Endothelial cell of umbilical vein (primary cell): ENCODE data around the gene TP53AIP1. TPM values are rescaled to one million over a fixed set of nuclear protein-coding genes. Genes with fewer than 3 reads are reported as not detected.

Experiments
- BruUV-seq: library from RNA; stranded (reverse); fragments of 400-500 nt; replicated peaks from 2 replicates; lab custom pipeline; 2021; lab: Mats Ljungman, UMichigan
- CTCF ChIA-PET: fragments of 300-600, 350-600 bp; sonication (Branson Sonifier 250); formaldehyde crosslinking; loops from one replicate; lab custom pipeline; 2021; ENCODE audit warnings: antibody characterized with exemption, inconsistent platforms; lab: Charles Lee
- POLR2A ChIA-PET: fragments of 300-600, 350-600 bp; sonication (Branson Sonifier 250); formaldehyde crosslinking; loops from one replicate; lab custom pipeline; 2021; ENCODE audit warnings: antibody characterized with exemption, inconsistent platforms; lab: Charles Lee
- DNase-seq: peaks from one replicate; pipeline ENCODE4 v3.0.0-alpha.2; 2011; ENCODE audit warnings: low read depth, low spot score
- FAIRE-seq: peaks from 2 replicates; lab custom pipeline; 2011; peaks lifted over from hg19 to GRCh38; lab: Jason Lieb, UNC
- H2AFZ ChIP-seq: 2 replicates; pipeline ENCODE4 v1.6.0; 2012; ENCODE audit warnings: low read depth, low read length, control low read depth, inconsistent platforms
- H3K27ac ChIP-seq: 2 replicates; pipeline ENCODE4 v1.5.1; 2011; ENCODE audit warnings: low read depth, mild to moderate bottlenecking, control low read depth, low read length, moderate library complexity; ENCODE audit not compliant: insufficient read depth
- H3K27me3 ChIP-seq, 2 experiments: 2 replicates each; pipeline versions ENCODE4 v1.6.0 to v1.6.1; 2011; ENCODE audit warnings: low read length in 2 of 2, mixed read lengths in 1 of 2; ENCODE audit not compliant: control insufficient read depth in 2 of 2, insufficient read depth in 2 of 2
- H3K36me3 ChIP-seq, 2 experiments: 2 replicates in 1 of 2; 3 replicates in 1 of 2; pipeline ENCODE4 v1.5.1; 2011; ENCODE audit warnings: low read length in 2 of 2, mild to moderate bottlenecking in 1 of 2, moderate library complexity in 1 of 2; ENCODE audit not compliant: control insufficient read depth in 2 of 2, insufficient read depth in 2 of 2; ENCODE audit errors: extremely low read depth in 1 of 2
- H3K4me1 ChIP-seq: 3 replicates; pipeline ENCODE4 v1.5.1; 2011; ENCODE audit warnings: mild to moderate bottlenecking, low read length; ENCODE audit not compliant: control insufficient read depth, insufficient read depth; ENCODE audit errors: extremely low read depth
- H3K4me2 ChIP-seq: 2 replicates; pipeline ENCODE4 v1.6.1; 2011; ENCODE audit warnings: low read length, control low read depth, mixed read lengths; ENCODE audit not compliant: insufficient read depth
- H3K4me3 ChIP-seq, 3 experiments: fragments of 200-600 bp in 1 of 3; sonication (generic), shearing (Covaris generic) in 1 of 3; replicated peaks in 1 of 3; 2 replicates each; pipeline ENCODE4 v1.5.1; 2011 to 2016; ENCODE audit warnings: control low read depth in 3 of 3, low read length in 3 of 3, mild to moderate bottlenecking in 2 of 3, inconsistent platforms in 1 of 3, low read depth in 1 of 3, moderate library complexity in 1 of 3; ENCODE audit not compliant: insufficient read depth in 1 of 3
- H3K79me2 ChIP-seq: 2 replicates; pipeline ENCODE4 v1.6.0; 2012; ENCODE audit warnings: low read length, inconsistent platforms; ENCODE audit not compliant: control insufficient read depth, insufficient read depth
- H3K9ac ChIP-seq: replicated peaks from 2 replicates; pipeline ENCODE3; 2011; ENCODE audit warnings: low read length, control low read depth; ENCODE audit not compliant: insufficient read depth; ENCODE audit errors: extremely low read depth
- H3K9me1 ChIP-seq: replicated peaks from 3 replicates; pipeline ENCODE4 v1.6.0; 2011; ENCODE audit warnings: mild to moderate bottlenecking, low read length; ENCODE audit not compliant: control insufficient read depth, insufficient read depth; ENCODE audit errors: extremely low read depth
- H3K9me3 ChIP-seq: replicated peaks from 2 replicates; pipeline ENCODE4 v1.5.1; 2012; ENCODE audit warnings: low read length, inconsistent platforms; ENCODE audit not compliant: control insufficient read depth, insufficient read depth
- H4K20me1 ChIP-seq: replicated peaks from 2 replicates; pipeline ENCODE3; 2011; ENCODE audit warnings: mild to moderate bottlenecking, low read length; ENCODE audit not compliant: control insufficient read depth, insufficient read depth; ENCODE audit errors: extremely low read depth
- CTCF ChIP-seq, 2 donors: IDR thresholded peaks; 1 replicate in 1 of 2; 2 replicates in 1 of 2; pipeline ENCODE4 v1.5.1; 2011; ENCODE audit warnings: low read length in 2 of 2, mild to moderate bottlenecking in 2 of 2, moderate library complexity in 2 of 2, control low read depth in 1 of 2, inconsistent platforms in 1 of 2, low read depth in 1 of 2; ENCODE audit not compliant: insufficient read depth in 1 of 2; ENCODE audit errors: extremely low read depth in 1 of 2
- EZH2 ChIP-seq: IDR thresholded peaks from 2 replicates; pipeline ENCODE4 v1.6.1; 2012; ENCODE audit warnings: borderline replicate concordance, low read depth, mild to moderate bottlenecking, moderate library complexity, low read length, inconsistent platforms; ENCODE audit not compliant: severe bottlenecking
- FOS ChIP-seq: IDR thresholded peaks from 2 replicates; pipeline ENCODE4 v1.6.1; 2011; ENCODE audit warnings: mild to moderate bottlenecking, low read length, moderate library complexity, borderline replicate concordance; ENCODE audit not compliant: insufficient read depth
- GATA2 ChIP-seq: IDR thresholded peaks from 2 replicates; pipeline ENCODE4 v1.7.0; 2011; ENCODE audit warnings: low read depth, mild to moderate bottlenecking, moderate library complexity, mixed read lengths, low read length; ENCODE audit not compliant: insufficient read length, insufficient read depth
- JUN ChIP-seq: IDR thresholded peaks from 2 replicates; pipeline ENCODE4 v1.6.1; 2011; ENCODE audit warnings: borderline replicate concordance, low read depth; ENCODE audit not compliant: insufficient read length, insufficient read depth
- MAX ChIP-seq: IDR thresholded peaks from 2 replicates; pipeline ENCODE4 v1.6.1; 2011; ENCODE audit not compliant: insufficient read depth, insufficient read length
- MYC ChIP-seq: IDR thresholded peaks from one replicate; pipeline ENCODE4 v1.6.1; 2011; ENCODE audit warnings: mild to moderate bottlenecking, low read depth, low read length
- POLR2A ChIP-seq: IDR thresholded peaks from 2 replicates; pipeline ENCODE4 v1.6.1; 2012; ENCODE audit warnings: low read depth, mild to moderate bottlenecking, control low read depth, low read length
- POLR2AphosphoS5 ChIP-seq: IDR thresholded peaks from 2 replicates; pipeline ENCODE4 v1.6.1; 2012; ENCODE audit warnings: low read depth, mild to moderate bottlenecking, control low read depth, low read length, moderate library complexity; ENCODE audit not compliant: insufficient read depth
- dilution Hi-C: fragments of 300-500 bp; cut with MboI; formaldehyde crosslinking; loops from one replicate; pipeline ENCODE4 v1.15.0; 2019; ENCODE audit warnings: low sequenced_read_pairs; ENCODE audit not compliant: extremely low pct_ligation_motif_present
- intact Hi-C: fragments of 100-400 bp; cut with micrococcal nuclease; formaldehyde crosslinking; loops from one replicate; pipeline ENCODE4 v1.10.0; 2022
- polyA plus RNA-seq, 4 experiments: library from polyadenylated mRNA; depleted of rRNA in 3 of 4; stranded (reverse) in 3 of 4; unstranded in 1 of 4; fragments of >200 nt; gene quantifications; 2 replicates each; pipeline versions ENCODE4 v1.2.1 to v1.2.3, GENCODE V29; 2011 to 2012; ENCODE audit warnings: missing spikeins in 1 of 4
- total RNA-seq: library from RNA; stranded (reverse); gene quantifications from 2 replicates; pipeline ENCODE4 v1.2.3, GENCODE V29; 2021

TP53AIP1 gene
- total and polyA plus RNA-seq, 2 donors (not counting 3 experiments of a cell fraction or from before 2014, with no cell fraction given) = not detected

GRCh38 chr11:128963744-128964325 is 21.2 kb upstream of the TP53AIP1 start:
- dilution Hi-C loops (no loop called here), intact Hi-C loops (loop anchor here (1.0 kb wide), 1 partner anchor 56 kb away; no protein-coding TSS in a partner anchor)
- Histone ChIP-seq H3K79me2 (no peaks in the 10 kb centered on the region), H3K4me3 (no peak overlapping the region), H3K36me3 (no peaks in the 10 kb centered on the region), H3K4me1 (peaks cover 18% of the 10 kb centered on the region), H3K9me1 (no peaks in the 10 kb centered on the region), H3K27me3 (peaks cover 0 to 2% of the 10 kb centered on the region in 2 experiments), H3K4me2 (no peak overlapping the region), H3K27ac (no peak overlapping the region), H4K20me1 (no peaks in the 10 kb centered on the region), H3K9ac (no peak overlapping the region), H2AFZ (no peak overlapping the region), H3K9me3 (no peaks in the 10 kb centered on the region)
- CTCF ChIA-PET = interaction anchor here (0.8 to 17.4 kb wide), 9 partner anchors 7 to 368 kb away, joined by 3 to 951 read pairs (median 4); partner anchors contain the start of gene KCNJ5
- FAIRE-seq (peak; percentile 46), DNase-seq (no peak)
- BruUV-seq = no TSS peak
- POLR2A ChIA-PET = no interaction called here
- no peak for TF ChIP-seq POLR2AphosphoS5
- no peak for TF ChIP-seq GATA2
- no peak for TF ChIP-seq CTCF (IDR thresholded peaks at IDR 0.05; ENCODE audit: extremely low read depth in 1 of 2, insufficient read depth in 1 of 2, low read depth in 1 of 2, low read length in 2 of 2)
- no peak for TF ChIP-seq MYC
- TF ChIP-seq MAX = no peak
- no peak for TF ChIP-seq JUN
- TF ChIP-seq FOS = no peak
- TF ChIP-seq EZH2 = no peak
- no peak for TF ChIP-seq POLR2A
